Measurements from ENCODE around the gene TSPAN9.

GRCh38 chr12:3305464-3305863, 228.3 kb downstream of the TSPAN9 start:
- no peak for TF ChIP-seq RXRA (IDR thresholded peaks at IDR 0.05)
- TF ChIP-seq, protein P1, sequence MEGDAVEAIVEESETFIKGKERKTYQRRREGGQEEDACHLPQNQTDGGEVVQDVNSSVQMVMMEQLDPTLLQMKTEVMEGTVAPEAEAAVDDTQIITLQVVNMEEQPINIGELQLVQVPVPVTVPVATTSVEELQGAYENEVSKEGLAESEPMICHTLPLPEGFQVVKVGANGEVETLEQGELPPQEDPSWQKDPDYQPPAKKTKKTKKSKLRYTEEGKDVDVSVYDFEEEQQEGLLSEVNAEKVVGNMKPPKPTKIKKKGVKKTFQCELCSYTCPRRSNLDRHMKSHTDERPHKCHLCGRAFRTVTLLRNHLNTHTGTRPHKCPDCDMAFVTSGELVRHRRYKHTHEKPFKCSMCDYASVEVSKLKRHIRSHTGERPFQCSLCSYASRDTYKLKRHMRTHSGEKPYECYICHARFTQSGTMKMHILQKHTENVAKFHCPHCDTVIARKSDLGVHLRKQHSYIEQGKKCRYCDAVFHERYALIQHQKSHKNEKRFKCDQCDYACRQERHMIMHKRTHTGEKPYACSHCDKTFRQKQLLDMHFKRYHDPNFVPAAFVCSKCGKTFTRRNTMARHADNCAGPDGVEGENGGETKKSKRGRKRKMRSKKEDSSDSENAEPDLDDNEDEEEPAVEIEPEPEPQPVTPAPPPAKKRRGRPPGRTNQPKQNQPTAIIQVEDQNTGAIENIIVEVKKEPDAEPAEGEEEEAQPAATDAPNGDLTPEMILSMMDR (IDR thresholded peaks at IDR 0.05; ENCODE audit: low read depth, low read length, missing input control) = no peak
- TF ChIP-seq, protein P2, sequence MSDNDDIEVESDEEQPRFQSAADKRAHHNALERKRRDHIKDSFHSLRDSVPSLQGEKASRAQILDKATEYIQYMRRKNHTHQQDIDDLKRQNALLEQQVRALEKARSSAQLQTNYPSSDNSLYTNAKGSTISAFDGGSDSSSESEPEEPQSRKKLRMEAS (IDR thresholded peaks at IDR 0.05) = no peak
- TF ChIP-seq ZBTB33 (IDR thresholded peaks at IDR 0.05) = no peak
- no peak for TF ChIP-seq ATF3 (IDR thresholded peaks at IDR 0.05)
- no peak for TF ChIP-seq SP1 (IDR thresholded peaks at IDR 0.05)
- TF ChIP-seq EGR1 (IDR thresholded peaks at IDR 0.05; ENCODE audit: low read depth in 2 of 2) = no peak
- no peak for TF ChIP-seq FOXA1 (IDR thresholded peaks at IDR 0.05)
- no peak for TF ChIP-seq YY1 (IDR thresholded peaks at IDR 0.05)

All from liver (tissue), 3 donors.